ENCODE results near the gene KIT. TPM values are rescaled to one million over a fixed set of nuclear protein-coding genes. Genes with fewer than 3 reads are reported as not detected.

Gene KIT
- total and polyA plus RNA-seq, 2 of the 13 experiments (the other 11 are each of a cell fraction or from before 2014, with no cell fraction given) = not detected

DNA sequence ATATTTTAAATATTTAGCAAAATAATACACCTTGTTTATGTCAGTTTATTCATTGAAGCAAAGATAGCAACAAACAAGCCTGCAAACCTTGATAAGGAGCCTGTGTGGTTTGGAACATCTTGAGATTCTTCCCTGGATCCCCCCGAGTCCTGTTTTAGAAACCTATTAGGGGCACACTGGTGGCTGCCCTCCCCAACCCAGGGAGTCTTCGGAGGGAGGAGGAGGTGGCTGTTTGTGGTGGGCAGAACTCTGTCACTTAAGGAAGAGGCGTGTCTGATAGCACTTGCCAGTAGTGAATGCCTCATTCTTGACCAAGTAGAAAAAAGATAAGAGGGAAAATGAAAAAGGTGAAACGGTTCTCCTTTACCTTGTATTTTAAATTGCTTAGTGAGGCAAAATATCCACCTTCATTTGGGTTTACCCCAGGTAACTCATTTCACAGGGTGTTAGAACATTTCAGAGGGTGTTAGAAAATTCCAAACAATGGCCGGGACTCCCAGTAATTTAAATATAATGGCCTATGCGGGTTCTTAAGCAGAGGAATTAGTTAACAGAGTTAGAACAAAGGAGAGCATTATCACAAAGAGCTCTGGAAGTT, 10.4 kb downstream of the KIT start (continued):
- TF ChIP-seq GLMP (CRISPR knock-in tag; IDR thresholded peaks at IDR 0.05; ENCODE audit: borderline replicate concordance) = no peak

- Histone ChIP-seq H3K27ac (ENCODE audit: extremely low read length, insufficient read depth, low read length) (no peak overlapping the region), H3K36me3 (replicated peaks in 1 of 2; ENCODE audit: control insufficient read depth in 1 of 2, insufficient read depth in 2 of 2, low read length in 2 of 2) (no peaks in the 10 kb centered on the region), H2AFZ (ENCODE audit: low read length) (no peak overlapping the region), H3K4me2 (ENCODE audit: low read depth, low read length) (no peak overlapping the region), H3K9ac (ENCODE audit: insufficient read depth, low read depth, low read length) (no peak overlapping the region), H3K27me3 (ENCODE audit: control insufficient read depth in 1 of 2, insufficient read depth in 2 of 2, low read length in 2 of 2) (peaks cover 0 to 8% of the 10 kb centered on the region in 2 experiments; a peak in 1 of 5 replicates), H4K20me1 (ENCODE audit: insufficient read depth, low read length) (no peaks in the 10 kb centered on the region), H3K79me2 (ENCODE audit: insufficient read depth, low read length) (no peaks in the 10 kb centered on the region), H3K4me3 (replicated peaks in 1 of 3; ENCODE audit: insufficient read depth in 1 of 3, low read depth in 2 of 3, low read length in 3 of 3) (no peak overlapping the region), H3K4me1 (ENCODE audit: insufficient read depth, low read length) (no peaks in the 10 kb centered on the region), H3K9me3 (ENCODE audit: low read length) (no peaks in the 10 kb centered on the region)
- intact Hi-C loops (cut with micrococcal nuclease; ENCODE audit: unreplicated experiment) (no loop called here), in situ Hi-C loops (cut with HindIII; ENCODE audit: extremely low pct_ligation_motif_present, low pct_unique_long_range_greater_than_20kb) (no loop called here)
- CTCF ChIA-PET (ENCODE audit: low intra/inter-chr PET ratio, low total read pairs) = no interaction called here
- FAIRE-seq (no peak), DNase-seq (ENCODE audit: low spot score) (no peak), ATAC-seq (peak; percentile 57)
- POLR2A ChIA-PET = no interaction called here
- no peak for TF ChIP-seq ZNF746 (CRISPR knock-in tag; IDR thresholded peaks at IDR 0.05)
- no peak for TF ChIP-seq NAIF1 (CRISPR knock-in tag; IDR thresholded peaks at IDR 0.05; ENCODE audit: borderline replicate concordance)
- TF ChIP-seq CEBPG (CRISPR knock-in tag; IDR thresholded peaks at IDR 0.05) = no peak
- TF ChIP-seq ZNF280B (CRISPR knock-in tag; IDR thresholded peaks at IDR 0.05; ENCODE audit: borderline replicate concordance) = no peak
- no peak for TF ChIP-seq ZNF605 (CRISPR knock-in tag; IDR thresholded peaks at IDR 0.05)
- TF ChIP-seq MED8 (CRISPR knock-in tag; IDR thresholded peaks at IDR 0.05; ENCODE audit: insufficient replicate concordance) = no peak
- no peak for TF ChIP-seq SRY (CRISPR knock-in tag; IDR thresholded peaks at IDR 0.05)
- TF ChIP-seq, protein P1, sequence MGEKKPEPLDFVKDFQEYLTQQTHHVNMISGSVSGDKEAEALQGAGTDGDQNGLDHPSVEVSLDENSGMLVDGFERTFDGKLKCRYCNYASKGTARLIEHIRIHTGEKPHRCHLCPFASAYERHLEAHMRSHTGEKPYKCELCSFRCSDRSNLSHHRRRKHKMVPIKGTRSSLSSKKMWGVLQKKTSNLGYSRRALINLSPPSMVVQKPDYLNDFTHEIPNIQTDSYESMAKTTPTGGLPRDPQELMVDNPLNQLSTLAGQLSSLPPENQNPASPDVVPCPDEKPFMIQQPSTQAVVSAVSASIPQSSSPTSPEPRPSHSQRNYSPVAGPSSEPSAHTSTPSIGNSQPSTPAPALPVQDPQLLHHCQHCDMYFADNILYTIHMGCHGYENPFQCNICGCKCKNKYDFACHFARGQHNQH (CRISPR knock-in tag; IDR thresholded peaks at IDR 0.05) = no peak
- TF ChIP-seq ZMYM4 (CRISPR knock-in tag; IDR thresholded peaks at IDR 0.05) = no peak
- 63% methylated on average over 1 of the region's 1 CpG for WGBS (ENCODE audit: low lambda C conversion rate)
- no TSS peak for BruUV-seq (replicated peaks)
Observed at GRCh38 chr4:54669831-54670230, 12.1 kb downstream of the KIT start.

Data from HepG2 (cell line).